Endothelial cell of umbilical vein (primary cell): Measurements from ENCODE around the gene DRD4. TPM values are rescaled to one million over a fixed set of nuclear protein-coding genes. Genes with fewer than 3 reads are reported as not detected.

Experiments
- BruUV-seq: library from RNA; stranded (reverse); fragments of 400-500 nt; replicated peaks from 2 replicates; lab custom pipeline; 2021; lab: Mats Ljungman, UMichigan
- CTCF ChIA-PET: fragments of 300-600, 350-600 bp; sonication (Branson Sonifier 250); formaldehyde crosslinking; loops from one replicate; lab custom pipeline; 2021; ENCODE audit warnings: antibody characterized with exemption, inconsistent platforms; lab: Charles Lee
- POLR2A ChIA-PET: fragments of 300-600, 350-600 bp; sonication (Branson Sonifier 250); formaldehyde crosslinking; loops from one replicate; lab custom pipeline; 2021; ENCODE audit warnings: antibody characterized with exemption, inconsistent platforms; lab: Charles Lee
- DNase-seq: peaks from one replicate; pipeline ENCODE4 v3.0.0-alpha.2; 2011; ENCODE audit warnings: low read depth, low spot score
- FAIRE-seq: peaks from 2 replicates; lab custom pipeline; 2011; peaks lifted over from hg19 to GRCh38; lab: Jason Lieb, UNC
- H2AFZ ChIP-seq: 2 replicates; pipeline ENCODE4 v1.6.0; 2012; ENCODE audit warnings: low read depth, low read length, control low read depth, inconsistent platforms
- H3K27ac ChIP-seq: 2 replicates; pipeline ENCODE4 v1.5.1; 2011; ENCODE audit warnings: low read depth, mild to moderate bottlenecking, control low read depth, low read length, moderate library complexity; ENCODE audit not compliant: insufficient read depth
- H3K27me3 ChIP-seq, 2 experiments: 2 replicates each; pipeline versions ENCODE4 v1.6.0 to v1.6.1; 2011; ENCODE audit warnings: low read length in 2 of 2, mixed read lengths in 1 of 2; ENCODE audit not compliant: control insufficient read depth in 2 of 2, insufficient read depth in 2 of 2
- H3K36me3 ChIP-seq, 2 experiments: 2 replicates in 1 of 2; 3 replicates in 1 of 2; pipeline ENCODE4 v1.5.1; 2011; ENCODE audit warnings: low read length in 2 of 2, mild to moderate bottlenecking in 1 of 2, moderate library complexity in 1 of 2; ENCODE audit not compliant: control insufficient read depth in 2 of 2, insufficient read depth in 2 of 2; ENCODE audit errors: extremely low read depth in 1 of 2
- H3K4me1 ChIP-seq: 3 replicates; pipeline ENCODE4 v1.5.1; 2011; ENCODE audit warnings: mild to moderate bottlenecking, low read length; ENCODE audit not compliant: control insufficient read depth, insufficient read depth; ENCODE audit errors: extremely low read depth
- H3K4me2 ChIP-seq: 2 replicates; pipeline ENCODE4 v1.6.1; 2011; ENCODE audit warnings: low read length, control low read depth, mixed read lengths; ENCODE audit not compliant: insufficient read depth
- H3K4me3 ChIP-seq, 3 experiments: fragments of 200-600 bp in 1 of 3; sonication (generic), shearing (Covaris generic) in 1 of 3; replicated peaks in 1 of 3; 2 replicates each; pipeline ENCODE4 v1.5.1; 2011 to 2016; ENCODE audit warnings: control low read depth in 3 of 3, low read length in 3 of 3, mild to moderate bottlenecking in 2 of 3, inconsistent platforms in 1 of 3, low read depth in 1 of 3, moderate library complexity in 1 of 3; ENCODE audit not compliant: insufficient read depth in 1 of 3
- H3K79me2 ChIP-seq: 2 replicates; pipeline ENCODE4 v1.6.0; 2012; ENCODE audit warnings: low read length, inconsistent platforms; ENCODE audit not compliant: control insufficient read depth, insufficient read depth
- H3K9ac ChIP-seq: replicated peaks from 2 replicates; pipeline ENCODE3; 2011; ENCODE audit warnings: low read length, control low read depth; ENCODE audit not compliant: insufficient read depth; ENCODE audit errors: extremely low read depth
- H3K9me1 ChIP-seq: replicated peaks from 3 replicates; pipeline ENCODE4 v1.6.0; 2011; ENCODE audit warnings: mild to moderate bottlenecking, low read length; ENCODE audit not compliant: control insufficient read depth, insufficient read depth; ENCODE audit errors: extremely low read depth
- H3K9me3 ChIP-seq: replicated peaks from 2 replicates; pipeline ENCODE4 v1.5.1; 2012; ENCODE audit warnings: low read length, inconsistent platforms; ENCODE audit not compliant: control insufficient read depth, insufficient read depth
- H4K20me1 ChIP-seq: replicated peaks from 2 replicates; pipeline ENCODE3; 2011; ENCODE audit warnings: mild to moderate bottlenecking, low read length; ENCODE audit not compliant: control insufficient read depth, insufficient read depth; ENCODE audit errors: extremely low read depth
- EZH2 ChIP-seq: IDR thresholded peaks from 2 replicates; pipeline ENCODE4 v1.6.1; 2012; ENCODE audit warnings: borderline replicate concordance, low read depth, mild to moderate bottlenecking, moderate library complexity, low read length, inconsistent platforms; ENCODE audit not compliant: severe bottlenecking
- JUN ChIP-seq: IDR thresholded peaks from 2 replicates; pipeline ENCODE4 v1.6.1; 2011; ENCODE audit warnings: borderline replicate concordance, low read depth; ENCODE audit not compliant: insufficient read length, insufficient read depth
- POLR2A ChIP-seq: IDR thresholded peaks from 2 replicates; pipeline ENCODE4 v1.6.1; 2012; ENCODE audit warnings: low read depth, mild to moderate bottlenecking, control low read depth, low read length
- POLR2AphosphoS5 ChIP-seq: IDR thresholded peaks from 2 replicates; pipeline ENCODE4 v1.6.1; 2012; ENCODE audit warnings: low read depth, mild to moderate bottlenecking, control low read depth, low read length, moderate library complexity; ENCODE audit not compliant: insufficient read depth
- dilution Hi-C: fragments of 300-500 bp; cut with MboI; formaldehyde crosslinking; loops from one replicate; pipeline ENCODE4 v1.15.0; 2019; ENCODE audit warnings: low sequenced_read_pairs; ENCODE audit not compliant: extremely low pct_ligation_motif_present
- intact Hi-C: fragments of 100-400 bp; cut with micrococcal nuclease; formaldehyde crosslinking; loops from one replicate; pipeline ENCODE4 v1.10.0; 2022
- polyA plus RNA-seq, 4 experiments: library from polyadenylated mRNA; depleted of rRNA in 3 of 4; stranded (reverse) in 3 of 4; unstranded in 1 of 4; fragments of >200 nt; gene quantifications; 2 replicates each; pipeline versions ENCODE4 v1.2.1 to v1.2.3, GENCODE V29; 2011 to 2012; ENCODE audit warnings: missing spikeins in 1 of 4
- total RNA-seq: library from RNA; stranded (reverse); gene quantifications from 2 replicates; pipeline ENCODE4 v1.2.3, GENCODE V29; 2021
- TF ChIP-seq, protein P1 (sequence below), 2 donors: IDR thresholded peaks; 1 replicate in 1 of 2; 2 replicates in 1 of 2; pipeline ENCODE4 v1.5.1; 2011; ENCODE audit warnings: low read length in 2 of 2, mild to moderate bottlenecking in 2 of 2, moderate library complexity in 2 of 2, control low read depth in 1 of 2, inconsistent platforms in 1 of 2, low read depth in 1 of 2; ENCODE audit not compliant: insufficient read depth in 1 of 2; ENCODE audit errors: extremely low read depth in 1 of 2
- TF ChIP-seq, protein P2 (sequence below): IDR thresholded peaks from 2 replicates; pipeline ENCODE4 v1.6.1; 2011; ENCODE audit not compliant: insufficient read depth, insufficient read length

DRD4 gene
- total and polyA plus RNA-seq, 2 donors (not counting 3 experiments of a cell fraction or from before 2014, with no cell fraction given), result 0.24 TPM; not detected in 1

DNA sequence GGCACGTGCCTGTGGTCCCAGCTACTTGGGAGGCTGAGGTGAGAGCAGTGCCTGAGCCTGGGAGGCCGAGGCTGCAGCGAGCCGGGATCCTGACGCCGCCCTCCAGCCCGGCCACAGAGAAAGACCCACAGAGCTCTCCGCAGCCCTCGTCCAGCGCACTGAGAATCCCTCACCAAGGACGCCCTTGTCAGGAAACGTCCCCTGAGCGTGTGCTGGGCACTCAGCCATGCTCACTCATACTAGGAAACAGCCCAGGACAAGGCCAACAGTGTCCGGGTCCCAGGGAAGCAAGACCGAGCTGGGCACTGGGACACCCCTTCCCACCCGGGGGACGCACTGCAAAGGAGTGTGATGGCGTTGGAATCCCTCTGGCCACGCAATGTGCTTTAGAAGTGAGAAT lies 43.4 kb downstream of the DRD4 start:
- Histone ChIP-seq H3K9me1 (no peaks in the 10 kb centered on the region), H3K79me2 (no peaks in the 10 kb centered on the region), H3K4me3 (no peak overlapping the region), H3K36me3 (peaks cover 13 to 30% of the 10 kb centered on the region in 2 experiments), H3K9ac (no peak overlapping the region), H3K4me2 (no peak overlapping the region), H3K27ac (no peak overlapping the region), H2AFZ (no peak overlapping the region), H4K20me1 (no peaks in the 10 kb centered on the region), H3K9me3 (no peaks in the 10 kb centered on the region), H3K4me1 (no peaks in the 10 kb centered on the region), H3K27me3 (no peaks in the 10 kb centered on the region)
- no peak for FAIRE-seq
- intact Hi-C loops (no loop called here), dilution Hi-C loops (no loop called here)
- no TSS peak for BruUV-seq
- TF ChIP-seq POLR2AphosphoS5 (no peak), JUN (no peak), EZH2 (no peak), POLR2A (no peak)
- TF ChIP-seq, protein P1, sequence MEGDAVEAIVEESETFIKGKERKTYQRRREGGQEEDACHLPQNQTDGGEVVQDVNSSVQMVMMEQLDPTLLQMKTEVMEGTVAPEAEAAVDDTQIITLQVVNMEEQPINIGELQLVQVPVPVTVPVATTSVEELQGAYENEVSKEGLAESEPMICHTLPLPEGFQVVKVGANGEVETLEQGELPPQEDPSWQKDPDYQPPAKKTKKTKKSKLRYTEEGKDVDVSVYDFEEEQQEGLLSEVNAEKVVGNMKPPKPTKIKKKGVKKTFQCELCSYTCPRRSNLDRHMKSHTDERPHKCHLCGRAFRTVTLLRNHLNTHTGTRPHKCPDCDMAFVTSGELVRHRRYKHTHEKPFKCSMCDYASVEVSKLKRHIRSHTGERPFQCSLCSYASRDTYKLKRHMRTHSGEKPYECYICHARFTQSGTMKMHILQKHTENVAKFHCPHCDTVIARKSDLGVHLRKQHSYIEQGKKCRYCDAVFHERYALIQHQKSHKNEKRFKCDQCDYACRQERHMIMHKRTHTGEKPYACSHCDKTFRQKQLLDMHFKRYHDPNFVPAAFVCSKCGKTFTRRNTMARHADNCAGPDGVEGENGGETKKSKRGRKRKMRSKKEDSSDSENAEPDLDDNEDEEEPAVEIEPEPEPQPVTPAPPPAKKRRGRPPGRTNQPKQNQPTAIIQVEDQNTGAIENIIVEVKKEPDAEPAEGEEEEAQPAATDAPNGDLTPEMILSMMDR (IDR thresholded peaks at IDR 0.05; ENCODE audit: extremely low read depth in 1 of 2, insufficient read depth in 1 of 2, low read depth in 1 of 2, low read length in 2 of 2), result no peak
- CTCF ChIA-PET, result interaction anchor here (0.8 to 0.9 kb wide), 2 partner anchors 9 to 42 kb away, joined by 3 to 4 read pairs; no protein-coding TSS in a partner anchor
- no peak for DNase-seq
- POLR2A ChIA-PET, result no interaction called here

DNA sequence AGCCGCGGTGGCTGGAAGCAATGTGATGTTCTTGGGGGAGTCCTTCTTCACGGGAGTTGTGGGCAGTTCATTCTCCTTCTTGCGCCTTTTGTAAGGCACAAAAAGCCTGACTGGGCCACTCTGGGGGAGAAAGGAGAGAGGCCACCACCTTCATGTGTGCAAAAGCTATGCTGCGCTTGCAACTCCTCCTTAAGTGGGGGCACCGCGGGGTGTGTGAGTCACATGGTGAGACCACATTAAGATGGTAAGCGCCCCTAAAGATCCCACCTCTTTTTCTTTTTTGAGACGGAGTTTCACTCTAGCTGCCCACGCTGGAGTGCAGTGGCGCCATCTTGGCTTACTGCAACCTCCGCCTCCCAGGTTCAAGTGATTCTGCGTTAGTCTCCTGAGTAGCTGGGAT lies 43.9 kb downstream of the DRD4 start:
- H4K20me1 ChIP-seq, result no peaks in the 10 kb centered on the region
- no peak for FAIRE-seq
- H3K9me3 ChIP-seq, result no peaks in the 10 kb centered on the region
- H3K79me2 ChIP-seq, result no peaks in the 10 kb centered on the region
- no peaks in the 10 kb centered on the region for H3K9me1 ChIP-seq
- H3K4me3 ChIP-seq, result no peak overlapping the region
- no peak overlapping the region for H3K4me2 ChIP-seq
- H3K27me3 ChIP-seq, result no peaks in the 10 kb centered on the region
- H3K4me1 ChIP-seq, result no peaks in the 10 kb centered on the region
- TF ChIP-seq, protein P2, sequence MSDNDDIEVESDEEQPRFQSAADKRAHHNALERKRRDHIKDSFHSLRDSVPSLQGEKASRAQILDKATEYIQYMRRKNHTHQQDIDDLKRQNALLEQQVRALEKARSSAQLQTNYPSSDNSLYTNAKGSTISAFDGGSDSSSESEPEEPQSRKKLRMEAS, result no peak
- TF ChIP-seq POLR2AphosphoS5, result no peak
- no peak overlapping the region for H3K9ac ChIP-seq
- POLR2A ChIA-PET, result no interaction called here
- H2AFZ ChIP-seq, result no peak overlapping the region
- BruUV-seq, result no TSS peak
- CTCF ChIA-PET, result interaction anchor here (0.8 to 1.2 kb wide), 3 partner anchors 12 to 42 kb away, joined by 3 read pairs; no protein-coding TSS in a partner anchor
- H3K27ac ChIP-seq, result no peak overlapping the region
- dilution Hi-C loops, result no loop called here
- intact Hi-C loops, result no loop called here
- no peak for DNase-seq
- peaks cover 13 to 28% of the 10 kb centered on the region in 2 experiments for H3K36me3 ChIP-seq
